ENCODE data around the gene AHNAK2.
"Not testable (repeated sequence)": the region's sequence is repeated elsewhere in the genome, so short reads cannot be mapped to it uniquely, and the experiment has no call there.

The AHNAK2 gene

DNA sequence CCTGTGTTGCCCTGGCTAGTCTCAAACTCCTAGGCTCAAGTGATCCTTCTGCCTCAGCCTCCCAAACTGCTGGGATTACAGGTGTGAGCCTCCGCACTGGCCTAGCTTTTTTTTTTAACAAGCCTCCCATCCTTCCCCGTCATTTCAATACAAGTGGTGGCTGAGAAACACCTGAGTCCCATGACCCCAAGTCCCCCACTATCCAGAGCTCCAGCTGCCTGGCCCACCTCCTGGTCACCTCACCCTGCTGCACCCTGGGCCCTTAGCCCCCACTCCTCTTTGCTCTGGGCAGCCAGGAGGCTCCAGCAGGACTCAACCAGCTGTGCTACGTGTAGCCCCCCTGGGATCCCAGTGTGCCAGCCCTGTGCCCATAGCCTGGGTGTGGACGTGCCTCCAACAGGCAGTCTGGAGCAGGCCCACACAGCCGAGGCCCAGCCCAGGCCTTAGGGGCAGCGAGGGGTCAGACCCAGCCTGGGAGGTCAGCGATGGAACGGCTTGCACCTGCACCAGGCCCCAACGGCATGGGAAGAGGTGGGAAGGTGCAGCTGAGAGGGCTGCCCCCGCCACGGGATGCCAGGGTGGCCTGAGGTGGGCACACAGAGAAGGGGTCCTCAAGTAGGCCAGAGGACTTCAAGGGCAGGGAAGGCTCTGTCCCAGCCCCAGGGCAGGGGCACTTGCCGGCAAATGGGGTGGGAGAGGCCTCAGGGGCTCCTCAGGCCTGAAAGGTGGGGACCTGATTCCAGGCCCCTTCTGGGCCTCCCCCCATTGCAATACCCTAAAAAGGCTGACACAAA is 6.5 kb downstream of the AHNAK2 start:
- no peak for DNase-seq

DNA sequence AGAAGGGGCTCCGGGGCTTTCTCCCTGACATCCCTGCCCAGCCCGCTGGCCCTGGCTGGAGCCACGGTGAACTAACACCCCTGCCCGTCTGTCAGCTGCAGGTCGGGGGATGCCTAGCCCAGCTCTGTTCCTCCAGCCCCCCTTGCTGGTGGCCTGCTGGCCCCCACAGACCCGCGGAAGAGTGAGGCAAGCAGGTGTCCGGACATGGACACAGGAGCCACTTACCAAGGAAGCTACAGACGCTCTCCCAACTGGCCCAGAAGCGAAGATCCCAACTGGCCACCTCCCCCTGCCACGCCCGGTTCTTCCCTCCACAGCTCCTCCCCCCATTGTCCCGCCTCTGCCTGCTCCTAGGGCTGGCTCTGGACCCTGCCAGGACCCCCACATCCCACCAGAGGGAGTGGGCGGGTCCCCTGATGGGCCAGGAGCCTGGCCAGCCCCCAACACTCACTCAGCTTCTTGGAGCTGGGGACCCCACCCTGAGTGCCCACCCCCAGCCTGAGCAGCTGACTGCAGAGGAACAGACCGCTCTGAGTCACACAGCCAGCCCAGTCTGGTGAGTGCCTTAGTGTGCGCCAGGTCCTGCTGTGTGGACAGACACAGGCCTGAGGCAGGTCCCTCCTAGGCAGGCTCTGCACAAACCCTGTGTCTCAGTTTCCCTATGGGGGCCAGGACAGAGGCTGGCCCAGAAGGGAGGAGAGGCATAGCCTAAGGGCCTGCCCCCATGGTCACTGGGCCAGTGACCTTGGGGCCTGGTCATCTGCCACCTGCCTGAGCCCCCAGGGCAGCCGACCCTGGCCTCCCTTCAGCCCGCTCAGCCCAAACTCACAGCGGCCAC is 7.7 kb downstream of the AHNAK2 start:
- DNase-seq = no peak

DNA sequence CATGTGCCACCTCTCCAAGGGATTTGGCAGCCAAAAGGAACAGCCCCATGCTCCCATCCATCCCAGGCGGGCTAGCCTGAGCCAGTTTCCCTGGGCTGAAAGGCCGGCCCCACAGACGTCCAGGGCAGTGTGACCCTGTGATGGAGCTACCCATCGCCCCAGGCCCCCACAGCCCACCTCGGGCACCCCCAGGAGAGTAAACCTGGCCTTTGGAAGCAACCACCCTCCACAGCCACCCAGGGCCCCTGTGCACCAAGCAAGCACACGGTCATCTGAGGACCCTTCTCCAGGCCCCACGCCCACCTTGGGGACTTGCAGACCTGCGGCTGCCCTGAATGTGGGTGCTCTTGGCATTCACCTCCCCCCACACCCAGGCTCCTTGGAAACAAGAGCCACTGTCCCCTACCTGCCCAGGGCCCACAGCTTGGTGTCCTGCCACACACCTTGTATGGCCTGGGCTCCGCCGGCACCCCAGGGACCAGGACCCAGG is 8.4 kb downstream of the AHNAK2 start:
- no peak for DNase-seq

DNA sequence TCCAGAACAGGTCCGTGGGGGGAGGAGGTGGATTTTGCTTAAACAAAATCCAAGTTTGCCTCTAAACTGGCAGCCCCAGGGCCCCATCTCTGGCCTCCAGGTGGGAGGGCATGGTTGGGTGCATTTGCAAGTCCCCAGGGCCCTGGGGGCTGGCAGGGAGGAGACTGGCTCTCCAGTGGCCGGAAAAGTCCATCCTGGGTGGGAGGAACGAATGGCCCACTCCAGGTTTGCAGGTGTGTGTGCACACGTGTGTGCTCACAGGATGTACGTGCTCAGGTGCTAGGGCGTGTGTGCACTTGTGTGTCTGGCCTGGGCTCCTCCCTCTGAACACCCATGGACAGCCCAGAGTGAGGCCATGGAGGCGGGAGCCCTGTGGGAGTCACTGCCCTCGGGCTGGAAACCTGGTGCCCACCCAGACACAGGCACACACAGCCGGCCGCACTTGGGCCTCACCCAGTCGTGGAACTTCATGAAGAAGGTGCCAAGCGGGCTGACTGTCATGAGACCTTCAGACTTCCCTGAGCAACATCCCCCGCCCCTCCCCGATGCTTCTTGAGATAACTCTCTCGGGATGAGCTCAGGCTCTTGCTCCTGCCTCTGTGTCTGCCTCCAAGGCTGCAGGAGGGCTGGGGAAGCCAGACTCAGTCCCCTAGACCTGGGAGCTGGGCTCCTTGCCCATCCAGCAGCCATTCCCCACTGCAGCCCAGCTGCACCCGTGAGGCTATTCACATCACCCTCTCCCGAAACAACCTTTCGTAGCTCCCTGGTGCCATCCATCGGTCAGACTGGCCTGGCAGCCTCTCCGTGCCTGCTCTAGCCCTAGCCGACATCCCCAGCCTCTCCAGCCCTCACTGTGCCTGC is 9.4 kb downstream of the AHNAK2 start:
- no peak for DNase-seq

DNA sequence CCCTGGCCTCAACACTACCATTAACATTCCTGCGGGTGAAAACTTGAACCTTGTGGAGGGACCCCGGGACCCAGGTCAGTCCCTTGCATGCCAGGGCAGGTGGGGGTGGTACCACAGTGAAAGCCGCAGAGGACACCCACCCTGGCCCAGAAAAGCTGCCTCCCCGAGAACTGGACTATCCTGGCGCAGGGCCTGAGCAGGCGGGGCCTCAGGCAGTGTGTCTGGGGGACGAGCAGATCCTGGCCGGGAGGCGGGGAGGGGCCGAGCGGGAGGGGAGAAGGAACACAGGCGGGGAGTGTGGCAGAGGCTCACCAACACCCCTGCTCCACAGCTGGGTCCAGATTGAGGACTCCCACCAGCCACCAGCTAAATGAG is 10.0 kb downstream of the AHNAK2 start:
- no peak for DNase-seq

DNA sequence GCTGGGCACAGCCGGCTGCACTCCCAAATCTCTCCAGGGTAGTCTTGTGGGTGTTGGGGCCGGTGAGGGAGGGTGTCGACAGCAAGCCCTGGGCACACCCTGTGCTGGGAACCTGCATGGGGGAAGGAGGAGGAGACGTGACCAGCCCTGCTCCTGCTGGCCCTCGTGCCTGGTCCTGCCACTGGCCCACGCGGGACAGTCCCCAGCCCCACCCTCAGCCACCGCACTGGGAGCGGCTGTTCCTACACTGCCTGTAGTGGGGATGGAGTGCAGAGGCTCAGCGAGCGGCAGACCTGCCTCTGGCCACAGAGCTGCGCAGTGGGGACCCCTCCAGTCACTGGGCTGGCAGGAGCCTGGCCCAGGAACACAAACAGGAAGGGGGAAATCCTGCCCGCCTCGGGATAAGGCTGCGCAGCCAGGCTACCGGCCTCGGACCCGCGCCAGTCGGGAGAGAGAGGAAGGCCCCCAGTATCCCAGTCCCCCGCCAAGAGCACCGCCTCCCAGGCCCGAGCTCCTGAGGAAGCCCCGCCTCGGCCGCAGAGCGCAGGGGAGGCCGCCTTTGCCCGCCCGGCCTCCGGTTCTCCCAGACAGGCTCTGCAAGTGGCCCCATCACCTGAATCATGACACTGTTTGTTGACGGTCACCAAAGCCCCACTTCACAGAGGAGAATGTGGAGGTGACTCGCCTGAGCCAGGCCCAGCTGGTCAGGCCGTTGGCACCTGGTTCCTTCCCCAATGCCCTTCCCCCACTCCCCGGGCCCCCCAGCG is 10.6 kb downstream of the AHNAK2 start:
- DNase-seq = no peak

DNA sequence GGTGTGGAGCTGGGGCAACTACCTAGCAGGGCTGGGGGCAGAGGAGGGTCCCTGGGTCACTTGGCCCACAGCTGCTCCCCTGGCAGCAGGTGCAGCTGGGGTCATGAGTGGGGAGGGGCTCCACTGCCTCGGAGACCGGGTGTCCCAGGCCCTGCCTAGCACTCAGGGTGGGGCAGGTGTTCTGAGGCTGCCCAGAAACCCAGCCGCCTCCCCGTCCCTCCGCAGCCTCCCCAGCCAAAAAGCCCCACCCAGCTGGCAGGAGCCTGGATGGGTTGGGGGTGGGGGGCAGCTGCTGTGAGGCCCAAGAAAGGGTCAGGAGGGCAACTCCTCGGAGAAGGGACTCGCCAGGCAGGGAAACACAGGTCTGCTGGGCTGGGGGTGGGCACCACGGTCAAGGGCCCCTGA is 11.2 kb downstream of the AHNAK2 start:
- no peak for DNase-seq

DNA sequence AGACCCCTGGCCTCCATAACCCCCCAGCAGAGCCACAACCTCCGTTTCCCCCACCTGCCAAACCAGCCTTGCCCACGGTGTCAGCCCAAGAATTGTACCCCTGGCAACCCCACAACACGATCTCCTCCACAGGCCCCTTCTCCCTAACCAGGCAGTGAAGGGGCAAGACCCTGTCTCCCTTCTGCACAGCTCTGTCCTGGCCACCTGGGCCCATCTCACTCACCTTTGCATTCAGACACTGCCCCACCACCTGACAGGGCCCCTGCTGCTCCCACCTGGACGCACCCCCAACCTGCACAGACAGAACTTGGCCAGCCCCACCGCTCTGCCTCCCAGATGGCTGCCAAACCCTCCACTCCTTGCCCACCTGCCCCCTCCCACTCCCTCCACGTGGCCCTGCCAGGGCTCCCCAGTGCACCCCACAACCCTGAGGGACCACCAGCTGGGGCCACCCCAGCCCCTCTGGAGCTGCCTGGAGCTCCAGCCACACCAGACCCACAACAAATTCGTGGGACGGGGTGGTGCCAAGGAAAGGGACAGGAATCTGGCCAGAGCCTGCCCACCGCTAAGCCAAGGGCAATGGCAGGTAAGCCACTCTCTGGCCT is 11.8 kb downstream of the AHNAK2 start:
- no peak for DNase-seq

DNA sequence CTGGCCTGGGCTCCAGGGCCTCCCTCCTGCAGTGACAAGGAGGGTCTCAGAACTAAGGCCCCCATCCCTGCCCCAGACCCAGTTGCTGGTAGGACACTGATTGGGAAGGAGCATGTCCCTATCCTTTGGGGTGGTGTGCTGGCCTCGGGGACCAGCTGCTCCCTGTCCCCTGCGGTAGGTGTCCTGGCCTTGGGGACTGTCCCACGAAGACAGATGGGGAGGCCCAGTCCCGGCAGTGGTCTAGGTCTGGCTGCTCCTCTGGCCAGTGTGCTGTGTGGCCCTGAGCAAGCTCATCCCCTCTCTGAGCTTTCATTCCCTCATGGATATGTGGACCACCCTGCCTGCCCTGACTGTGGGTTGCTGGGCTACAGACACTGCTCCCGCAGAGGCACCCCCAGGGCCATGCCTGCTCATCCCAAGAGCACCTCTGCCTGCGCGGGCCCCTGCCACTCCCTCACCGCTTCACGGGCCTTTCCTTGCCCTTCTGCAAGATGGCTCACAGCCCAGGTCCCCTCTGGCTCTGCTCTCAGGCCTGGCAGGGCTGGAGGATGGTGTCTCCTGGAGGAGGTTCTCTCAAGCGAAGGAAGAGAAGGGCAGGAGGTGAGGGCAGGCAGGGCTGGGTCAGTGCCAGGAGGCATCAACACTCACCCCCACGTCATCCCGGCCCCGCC is 12.5 kb downstream of the AHNAK2 start:
- DNase-seq = no peak

DNA sequence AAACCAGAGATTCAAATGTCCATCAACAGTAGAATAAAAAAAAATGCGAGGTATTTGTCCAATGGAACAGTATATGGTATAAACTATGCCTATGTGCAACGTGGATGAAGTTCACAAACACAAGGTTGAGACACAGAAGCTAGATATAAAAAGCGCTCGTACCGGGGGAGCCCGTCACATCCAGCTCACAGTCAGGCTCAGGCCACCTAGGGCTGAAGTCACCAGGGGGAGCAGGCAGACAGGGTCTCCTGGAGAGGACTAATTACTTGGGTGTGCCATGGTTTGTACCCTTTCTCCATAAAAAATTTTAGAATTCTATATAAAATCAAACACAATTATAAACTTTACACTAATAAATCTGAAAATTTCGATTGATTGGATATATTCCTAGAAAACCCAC is 13.6 kb downstream of the AHNAK2 start:
- DNase-seq = no peak

DNA sequence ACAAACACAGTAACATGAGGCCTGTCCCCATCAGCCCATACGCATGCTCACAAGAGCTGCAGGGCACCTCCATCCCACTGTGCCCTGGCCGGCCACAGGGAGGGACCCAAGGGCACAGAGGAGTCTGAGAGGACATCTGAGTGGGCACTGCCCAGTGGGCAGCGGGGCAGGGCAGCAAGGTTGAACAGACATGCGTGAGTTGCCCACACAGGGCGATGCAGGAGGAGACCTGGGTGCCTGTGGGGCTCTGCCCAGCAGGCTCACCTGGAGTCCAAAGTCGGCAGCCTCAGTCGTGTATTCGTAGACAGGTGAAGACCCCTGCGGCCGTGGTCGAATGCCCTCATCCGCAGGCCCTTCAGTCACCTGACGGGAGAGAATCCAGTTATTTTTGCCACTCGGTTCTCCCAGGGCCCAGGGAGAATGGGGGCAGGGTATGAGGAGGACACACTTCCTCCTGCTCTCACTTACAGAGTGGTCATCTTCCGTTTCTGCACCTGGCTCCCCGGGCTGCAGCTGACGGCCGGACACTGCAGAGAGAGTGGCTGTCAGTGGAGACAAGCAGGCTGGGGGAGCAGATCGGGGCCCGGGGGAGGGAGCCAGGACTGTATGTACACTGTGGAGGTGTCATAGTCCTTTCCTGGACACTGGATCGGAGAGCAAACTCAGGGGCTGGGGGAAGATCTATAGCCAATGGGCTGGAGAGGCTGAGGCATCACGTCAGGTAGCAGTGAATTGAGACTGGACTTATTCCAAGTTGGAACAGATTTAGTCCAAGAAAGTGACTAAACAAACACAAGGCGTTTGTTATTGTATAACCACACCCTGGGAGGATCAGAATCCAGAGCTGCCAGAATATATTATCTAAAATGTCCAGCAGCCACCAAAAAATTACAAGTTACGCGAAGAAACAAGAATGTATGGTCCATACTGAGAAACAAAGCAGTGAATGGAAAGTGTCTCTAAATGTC is 20.7 kb downstream of the AHNAK2 start:
- no peak for DNase-seq

DNA sequence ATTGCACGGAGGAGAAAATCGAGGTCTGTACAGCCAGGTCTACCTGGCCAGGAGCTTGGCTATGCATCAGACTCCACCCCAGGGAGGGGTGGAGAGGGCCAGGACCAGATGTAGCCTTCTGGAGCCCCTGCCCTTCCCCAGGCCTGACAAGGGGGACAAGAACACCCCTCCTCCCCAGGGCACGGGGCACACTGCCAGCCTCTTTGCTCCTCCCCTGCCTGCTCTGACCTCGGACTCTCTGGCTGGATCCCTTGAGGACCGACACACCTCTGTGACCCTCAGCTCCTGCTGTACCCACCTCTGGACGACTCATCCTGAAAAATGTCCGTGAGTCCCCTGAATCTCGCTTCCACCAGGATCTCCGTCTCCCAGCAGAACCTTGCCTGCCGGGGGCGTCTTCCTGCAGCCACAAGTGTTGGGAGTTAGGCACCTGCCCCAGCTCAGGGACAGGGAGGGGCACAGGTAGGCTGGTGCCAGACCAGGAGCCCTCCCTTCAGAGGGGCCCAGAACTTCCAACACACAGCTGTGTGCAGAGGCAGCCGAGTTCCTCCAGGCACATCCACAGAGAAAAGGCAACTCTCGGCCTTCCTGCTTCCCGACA is 21.8 kb downstream of the AHNAK2 start:
- DNase-seq = no peak

DNA sequence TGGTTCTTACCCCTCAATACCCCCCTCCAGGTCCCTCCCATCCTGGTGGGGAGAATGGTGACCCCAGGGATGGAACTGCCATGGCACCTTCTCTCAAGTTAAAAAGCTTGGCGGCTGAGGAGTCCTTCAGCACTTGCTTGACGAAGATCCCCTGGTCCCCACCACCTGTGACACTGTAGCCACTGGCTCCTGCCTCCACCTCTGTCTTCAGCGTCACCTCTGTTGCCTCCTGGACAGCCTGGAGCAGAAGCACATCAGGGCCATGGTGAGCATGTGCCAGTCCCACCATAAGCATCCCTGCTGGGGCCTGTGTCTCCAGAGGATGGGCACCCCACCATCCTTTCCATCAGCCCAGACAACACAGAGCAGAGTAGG is 22.8 kb downstream of the AHNAK2 start:
- no peak for DNase-seq

DNA sequence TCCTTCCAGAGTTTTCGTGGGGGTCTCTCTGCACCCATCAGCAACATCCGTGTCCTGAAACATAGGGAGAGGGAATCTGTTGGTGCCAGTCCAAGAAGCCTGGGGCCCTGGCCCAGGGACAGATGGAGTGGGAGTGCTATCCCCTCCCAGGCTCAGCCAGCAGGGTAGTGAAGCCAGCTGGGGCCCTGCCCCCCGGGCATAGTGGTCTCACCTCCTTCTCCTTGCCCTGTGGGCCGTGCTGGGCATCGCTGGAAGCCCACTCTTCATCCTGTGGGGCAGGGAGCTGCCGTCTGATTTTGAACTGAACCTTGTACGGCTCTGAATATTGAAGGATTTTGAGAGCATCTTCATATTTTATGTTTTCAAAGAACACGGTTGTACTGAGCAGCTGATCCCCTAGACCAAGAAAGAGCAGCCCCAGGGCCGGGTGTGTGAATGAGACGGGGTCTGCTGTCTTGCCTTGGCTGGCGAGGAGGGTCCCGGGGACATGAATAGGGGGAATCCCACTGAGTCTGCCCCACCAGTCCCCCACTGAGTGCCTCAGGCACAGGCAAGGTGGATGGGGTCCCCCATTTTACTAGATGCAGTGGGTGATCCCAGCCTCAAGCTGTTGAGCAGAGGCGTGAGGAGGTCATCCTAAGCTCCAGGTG is 23.3 kb downstream of the AHNAK2 start:
- no peak for DNase-seq

DNA sequence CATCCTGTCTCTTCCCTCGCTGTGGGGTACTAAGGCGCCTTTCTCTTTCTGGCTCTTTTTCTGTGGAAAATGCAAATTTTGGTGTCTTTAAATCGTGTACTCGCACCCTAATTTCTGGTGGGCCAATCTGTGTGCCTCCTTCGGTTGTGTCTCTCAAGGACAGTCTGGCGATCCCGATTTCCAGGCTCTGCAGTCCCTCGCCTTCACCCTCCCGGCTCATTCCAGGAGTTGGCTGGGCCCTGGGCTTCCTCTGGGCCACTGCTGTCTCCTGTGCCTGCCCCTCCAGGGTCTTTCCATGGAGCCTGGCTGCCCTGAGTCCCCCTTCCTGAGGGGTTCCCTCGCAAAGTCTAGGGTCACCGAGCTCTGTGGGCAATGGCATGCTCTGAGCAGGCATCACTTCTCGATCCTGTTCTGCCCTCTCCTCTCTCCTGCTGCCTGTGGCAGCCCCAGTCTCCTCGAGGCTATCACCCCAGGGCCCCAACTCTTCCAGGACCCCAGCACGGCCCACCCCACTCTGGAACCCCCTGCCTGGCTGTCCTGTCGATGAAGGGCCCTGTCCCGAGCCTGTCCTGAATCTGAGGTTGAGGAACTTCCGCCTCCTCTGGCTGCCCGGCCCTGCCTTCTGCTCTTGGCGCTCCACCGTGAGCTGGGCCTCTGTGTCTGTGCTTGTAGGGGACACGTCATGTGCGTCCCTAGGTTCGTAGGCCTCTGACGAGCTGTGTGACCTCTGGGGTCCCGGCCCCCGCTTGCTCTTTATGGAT is 24.1 kb downstream of the AHNAK2 start:
- no peak for DNase-seq

DNA sequence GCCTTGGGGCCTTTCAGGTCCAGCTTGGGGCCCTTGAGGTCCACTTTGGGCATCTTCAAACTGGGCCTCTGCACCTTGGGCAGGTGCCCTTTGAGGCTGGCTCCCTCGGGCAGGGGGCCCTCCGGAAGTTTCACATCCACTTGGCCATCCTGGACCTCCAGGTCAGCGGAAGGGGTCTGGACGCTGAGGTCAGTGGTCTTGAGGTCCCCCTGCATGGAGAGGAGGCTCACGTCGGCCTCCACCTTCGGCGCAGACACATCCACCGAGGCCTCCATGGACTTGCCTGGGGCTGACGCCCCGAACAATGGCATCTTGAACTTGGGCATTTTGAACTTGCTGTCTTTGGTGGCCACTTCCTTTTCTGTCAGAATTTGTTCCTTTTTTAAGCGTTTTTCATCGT is 25.1 kb downstream of the AHNAK2 start:
- no peak for DNase-seq

DNA sequence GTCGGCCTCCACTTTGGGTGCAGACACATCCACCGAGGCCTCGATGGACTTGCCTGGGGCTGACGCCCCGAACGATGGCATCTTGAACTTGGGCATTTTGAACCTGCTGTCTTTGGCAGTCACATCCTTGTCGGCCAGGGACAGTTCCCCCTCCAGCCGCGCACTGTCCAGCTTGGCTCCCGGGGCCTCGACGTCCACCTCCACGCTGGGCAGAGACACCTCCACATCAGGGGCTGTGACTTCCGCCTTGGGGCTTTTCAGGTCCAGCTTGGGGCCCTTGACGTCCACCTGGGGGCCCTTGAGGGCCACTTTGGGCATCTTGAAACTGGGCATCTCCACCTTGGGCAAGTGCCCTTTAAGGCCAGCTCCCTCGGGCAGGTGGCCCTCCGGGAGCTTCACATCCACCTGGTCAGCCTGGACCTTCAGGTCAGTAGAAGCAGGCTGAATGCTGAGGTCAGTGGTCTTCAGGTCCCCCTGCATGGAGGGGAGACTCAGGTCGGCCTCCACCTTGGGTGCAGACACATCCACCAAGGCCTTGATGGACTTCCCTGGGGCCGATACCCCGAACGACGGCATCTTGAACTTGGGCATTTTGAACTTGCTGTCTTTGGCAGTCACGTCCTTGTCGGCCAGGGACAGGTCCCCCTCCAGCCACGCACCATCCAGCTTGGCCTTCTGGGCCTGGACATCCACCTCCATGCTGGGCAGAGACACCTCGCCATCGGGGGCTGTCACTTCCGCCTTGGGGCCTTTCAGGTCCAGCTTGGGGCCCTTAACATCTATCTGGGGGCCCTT is 26.1 kb downstream of the AHNAK2 start:
- not testable (repeated sequence) for DNase-seq

DNA sequence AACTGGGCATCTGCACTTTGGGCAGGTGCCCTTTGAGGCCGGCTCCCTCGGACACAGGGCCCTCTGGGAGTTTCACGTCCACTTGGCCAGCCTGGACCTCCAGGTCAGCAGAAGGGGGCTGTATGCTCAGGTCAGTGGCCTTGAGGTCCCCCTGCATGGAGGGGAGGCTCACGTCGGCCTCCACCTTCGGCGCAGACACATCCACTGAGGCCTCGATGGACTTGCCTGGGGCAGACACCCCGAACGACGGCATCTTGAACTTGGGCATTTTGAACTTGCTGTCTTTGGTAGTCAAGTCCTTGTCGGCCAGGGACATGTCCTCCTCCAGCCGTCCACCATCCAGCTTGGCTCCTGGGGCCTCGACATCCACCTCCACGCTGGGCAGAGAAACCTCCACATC is 27.5 kb downstream of the AHNAK2 start:
- not testable (repeated sequence) for DNase-seq
